Transverse colon (tissue), 4 donors: ENCODE measurements around the gene YBX3.

Source experiments
- CTCF ChIP-seq, 5 experiments: fragments of 200-600 bp in 3 of 5; fragments of 450-650 bp in 2 of 5; sonication (generic) in 3 of 5; IDR thresholded peaks; 1 replicate in 2 of 5; 2 replicates in 3 of 5; pipeline ENCODE4 v1.5.1; 2016 to 2017; ENCODE audit warnings: antibody characterized with exemption in 5 of 5, inconsistent platforms in 3 of 5, mild to moderate bottlenecking in 2 of 5, moderate library complexity in 1 of 5
- POLR2A ChIP-seq: fragments of 450-650 bp; IDR thresholded peaks from one replicate; pipeline ENCODE4 v1.6.1; 2016; ENCODE audit warnings: antibody characterized with exemption, mild to moderate bottlenecking, moderate library complexity
- POLR2AphosphoS5 ChIP-seq, 3 donors: sonication (generic); formaldehyde crosslinking; IDR thresholded peaks; one replicate each; pipeline ENCODE4 v1.6.1; 2016; ENCODE audit warnings: antibody characterized with exemption in 3 of 3

GRCh38 chr12:10716704-10717315, 6.3 kb downstream of the YBX3 start:
- TF ChIP-seq CTCF (IDR thresholded peaks at IDR 0.05) (no peak), POLR2A (no peak), POLR2AphosphoS5 (IDR thresholded peaks at IDR 0.05) (peak; percentile 58 to 63 (median 59))
